CD4-positive, alpha-beta T cell treated with Interleukin-6 for 4 hours (primary cell): ENCODE data around the gene NNMT.

Experiments
- DNase-seq: peaks from one replicate; pipeline ENCODE4 v3.0.0-alpha.2; 2020; ENCODE audit warnings: mixed read lengths

Gene NNMT

GRCh38 chr11:114285599-114285998 lies 10.6 kb upstream of the NNMT start:
- no peak for DNase-seq

GRCh38 chr11:114286229-114286628 lies 10.0 kb upstream of the NNMT start:
- DNase-seq: no peak

- no peak for DNase-seq
These were observed 9.0 kb upstream of the NNMT start for GRCh38 chr11:114287154-114287553.

- DNase-seq: no peak
These were observed 8.1 kb upstream of the NNMT start for GRCh38 chr11:114288136-114288535.

GRCh38 chr11:114289779-114290178 lies 6.4 kb upstream of the NNMT start:
- no peak for DNase-seq

GRCh38 chr11:114290503-114291235 lies 5.5 kb upstream of the NNMT start:
- DNase-seq: no peak

GRCh38 chr11:114291381-114291780 lies 4.8 kb upstream of the NNMT start:
- DNase-seq: no peak

GRCh38 chr11:114291842-114292680 lies 4.1 kb upstream of the NNMT start:
- no peak for DNase-seq

GRCh38 chr11:114293201-114293711 lies 2.9 kb upstream of the NNMT start:
- DNase-seq: no peak

- DNase-seq: no peak
These were observed 590 bp downstream of the NNMT start for GRCh38 chr11:114296605-114297372.

- no peak for DNase-seq
These were observed 1.9 kb downstream of the NNMT start for GRCh38 chr11:114297806-114298709.

GRCh38 chr11:114298710-114299109 lies 2.5 kb downstream of the NNMT start:
- no peak for DNase-seq

- DNase-seq: no peak
These were observed 4.9 kb downstream of the NNMT start for GRCh38 chr11:114301088-114301487.

GRCh38 chr11:114301927-114302326 lies 5.7 kb downstream of the NNMT start:
- DNase-seq: no peak

- no peak for DNase-seq
These were observed 6.5 kb downstream of the NNMT start for GRCh38 chr11:114302663-114303062.

- DNase-seq: no peak
These were observed 7.9 kb downstream of the NNMT start for GRCh38 chr11:114304065-114304464.

GRCh38 chr11:114304969-114305368 lies 8.8 kb downstream of the NNMT start:
- no peak for DNase-seq

- DNase-seq: no peak
These were observed 11.5 kb downstream of the NNMT start for GRCh38 chr11:114307524-114308203.

GRCh38 chr11:114308689-114309089 lies 12.5 kb downstream of the NNMT start:
- no peak for DNase-seq

GRCh38 chr11:114309517-114309916 lies 13.3 kb downstream of the NNMT start:
- no peak for DNase-seq

- DNase-seq: no peak
These were observed 13.9 kb downstream of the NNMT start for GRCh38 chr11:114310095-114310494.

- no peak for DNase-seq
These were observed 15.7 kb downstream of the NNMT start for GRCh38 chr11:114311946-114312345.
